GM10847 (cell line): ENCODE results near the gene SCCPDH.

Experiments
- POLR2A ChIP-seq: IDR thresholded peaks from 2 replicates; pipeline ENCODE4 v1.6.1; 2011; ENCODE audit not compliant: insufficient read length; ENCODE audit errors: extremely low read depth

SCCPDH gene

GRCh38 chr1:246790833-246791232 lies 66.6 kb downstream of the SCCPDH start:
- TF ChIP-seq POLR2A = no peak

- TF ChIP-seq POLR2A = no peak
Measured at GRCh38 chr1:246791303-246791918, 67.2 kb downstream of the SCCPDH start.

GRCh38 chr1:246792603-246793002 lies 68.4 kb downstream of the SCCPDH start:
- no peak for TF ChIP-seq POLR2A

GRCh38 chr1:246793356-246793896 lies 69.2 kb downstream of the SCCPDH start:
- TF ChIP-seq POLR2A = no peak

GRCh38 chr1:246794048-246794827 lies 70.0 kb downstream of the SCCPDH start:
- TF ChIP-seq POLR2A = no peak

- no peak for TF ChIP-seq POLR2A
Measured at GRCh38 chr1:246794828-246795671, 70.8 kb downstream of the SCCPDH start.

GRCh38 chr1:246795906-246796694 lies 71.9 kb downstream of the SCCPDH start:
- TF ChIP-seq POLR2A = no peak

- TF ChIP-seq POLR2A = no peak
Measured at GRCh38 chr1:246797157-246797556, 72.9 kb downstream of the SCCPDH start.

- TF ChIP-seq POLR2A = no peak
Measured at GRCh38 chr1:246797597-246797996, 73.4 kb downstream of the SCCPDH start.

- no peak for TF ChIP-seq POLR2A
Measured at GRCh38 chr1:246798107-246798506, 73.9 kb downstream of the SCCPDH start.

GRCh38 chr1:246798606-246799496 lies 74.6 kb downstream of the SCCPDH start:
- TF ChIP-seq POLR2A = no peak

GRCh38 chr1:246800356-246800755 lies 76.1 kb downstream of the SCCPDH start:
- TF ChIP-seq POLR2A = no peak

- no peak for TF ChIP-seq POLR2A
Measured at GRCh38 chr1:246800756-246801155, 76.5 kb downstream of the SCCPDH start.
